Heart left ventricle (tissue), 16 donors: ENCODE measurements around the gene HADHB. TPM values are rescaled to one million over a fixed set of nuclear protein-coding genes. Genes with fewer than 3 reads are reported as not detected.
"Not testable (repeated sequence)": the region's sequence is repeated elsewhere in the genome, so short reads cannot be mapped to it uniquely, and the experiment has no call there.

ENCODE experiments used
- ATAC-seq, 4 donors: fragments of 200-7000 bp; cut with Tn5 transposase; one replicate each; pipeline ENCODE4 v1.9.1; 2020 to 2022; ENCODE audit warnings: moderate library complexity in 4 of 4, mild to moderate bottlenecking in 3 of 4, moderate number of reproducible peaks in 1 of 4
- DNase-seq, 5 donors: peaks; one replicate each; pipeline ENCODE4 v3.0.0-alpha.2; 2020
- H3K27ac ChIP-seq, 12 donors: fragments of 200-600 bp; sonication (generic) in 4 of 12; one replicate each; pipeline versions ENCODE4 v1.5.0 to v1.8.0; 2016 to 2022; ENCODE audit warnings: mild to moderate bottlenecking in 2 of 12
- H3K27me3 ChIP-seq, 9 donors: fragments of 200-600 bp; sonication (generic) in 2 of 9; one replicate each; pipeline versions ENCODE4 v1.5.1 to v1.8.0; 2016 to 2022; ENCODE audit warnings: mild to moderate bottlenecking in 3 of 9
- H3K36me3 ChIP-seq, 9 donors: fragments of 200-600 bp; sonication (generic) in 2 of 9; one replicate each; pipeline versions ENCODE4 v1.5.0 to v1.8.0; 2018 to 2022; ENCODE audit warnings: mild to moderate bottlenecking in 2 of 9
- H3K4me1 ChIP-seq, 12 donors: fragments of 200-600 bp; sonication (generic) in 4 of 12; one replicate each; pipeline versions ENCODE4 v1.5.0 to v1.8.0; 2016 to 2022; ENCODE audit warnings: mild to moderate bottlenecking in 3 of 12
- H3K4me3 ChIP-seq, 12 donors: fragments of 200-600 bp; sonication (generic) in 4 of 12; one replicate each; pipeline versions ENCODE4 v1.5.0 to v1.8.0; 2017 to 2022; ENCODE audit warnings: mild to moderate bottlenecking in 9 of 12, moderate library complexity in 4 of 12
- H3K9me3 ChIP-seq, 12 donors: fragments of 200-600 bp; sonication (generic) in 4 of 12; one replicate each; pipeline versions ENCODE4 v1.5.0 to v1.8.0; 2016 to 2022; ENCODE audit warnings: mild to moderate bottlenecking in 1 of 12
- POLR2A ChIP-seq, 2 donors: fragments of 450-650 bp; IDR thresholded peaks; one replicate each; pipeline ENCODE4 v1.6.1; 2017; ENCODE audit warnings: antibody characterized with exemption in 2 of 2, mild to moderate bottlenecking in 2 of 2, moderate library complexity in 2 of 2
- WGBS, 4 donors: extraction: QIAGEN DNeasy Blood & Tissue Kit in 2 of 4; methylation state at CpG; one replicate each; pipeline versions ENCODE4 v1.1.5 to v1.1.7; 2013 to 2018; 5-methylcytosine and 5-hydroxymethylcytosine counted together
- intact Hi-C, 10 donors: fragments of 100-400 bp; cut with DNase I; formaldehyde crosslinking; loops; one replicate each; pipeline versions ENCODE4 v1.11.1 to v1.14.2; 2022
- polyA plus RNA-seq, 2 donors: library from polyadenylated mRNA; stranded (reverse); fragments of 200-250 nt; gene quantifications; one replicate each; pipeline ENCODE4 v1.2.3, GENCODE V29; 2013
- total RNA-seq, 9 donors: library from RNA; depleted of rRNA in 2 of 9; stranded (reverse); fragments of >200 nt in 2 of 9; fragmentation: NEBNext Ultra II Directional in 3 of 9; extraction: Animal tissue kit (Norgen Biotek cat#: 25700) in 3 of 9; gene quantifications; one replicate each; pipeline versions ENCODE4 v1.1.0 to v1.2.4, GENCODE V29; 2016 to 2023
- TF ChIP-seq, protein P1 (sequence below), 12 donors: fragments of 200-600 bp; sonication (generic) in 4 of 12; IDR thresholded peaks; one replicate each; pipeline versions ENCODE4 v1.5.0 to v1.8.0; 2018 to 2022; ENCODE audit warnings: antibody characterized with exemption in 12 of 12, mild to moderate bottlenecking in 5 of 12
- donor health status: ischemic (EF 13 %, LVEDD 7.1; RV severe dilation, severe dysfunction).
- donor health status: healthy with polysubstance abuse.
- donor health status: DM: no; HTN: yes; CAD: no.
- donor health status: DM: no; HTN: no; CAD: no.
- donor health status: ischemic (EF 25% LVEDD 6.9; RV normal size, moderate dysfunction).
- donor health status: ischemic (EF 25% LVEDD 5.7; RV mildly dilated, moderate dysfunction).
- donor health status: healthy.
- donor health status: DM: yes; HTN: yes; CAD: no.
- donor health status: ischemic (EF 35%, LVEDD 5.7; RV mildly dilated, moderate dysfunction).
- donor health status: nonischemic (EF 11% LVEDD 7.7; RV severe dilation, severe dysfunction).
- donor health status: DM: yes; HTN: yes; CAD: no.
- donor health status: PGD.
- donor health status: ischemic (EF 29% LVEDD 5.4; RV normal size, mild dysfunction).
- donor health status: nonischemic (EF 23%, LVEDD 6.1; RV moderate dilation, normal function).

HADHB gene
- total and polyA plus RNA-seq, 11 donors: 526 to 1,915 (median 797) TPM

DNA sequence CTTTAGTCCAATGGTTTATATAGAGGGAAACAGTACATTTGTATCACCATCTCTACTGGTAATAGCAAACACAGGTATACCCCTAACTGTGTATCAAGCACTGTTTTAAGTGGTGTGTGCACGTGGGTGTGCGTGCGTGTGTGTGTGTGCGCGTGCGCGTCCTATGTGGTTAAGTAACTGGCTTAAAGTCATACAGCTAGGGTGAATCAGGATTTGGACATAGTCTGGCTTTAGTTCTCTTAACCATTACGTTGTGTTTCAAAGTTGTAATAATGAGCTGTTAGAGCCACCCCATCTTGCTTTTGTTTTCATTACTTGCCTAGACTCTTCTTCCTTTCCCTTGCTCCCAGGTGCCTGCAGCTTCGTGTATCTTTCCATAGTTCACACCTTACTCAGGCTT lies 2.1 kb downstream of the HADHB start:
- peaks cover 0 to 69% (median 42%) of the 10 kb centered on the region in 12 donors for H3K4me1 ChIP-seq
- no peaks in the 10 kb centered on the region for H3K27me3 ChIP-seq
- ATAC-seq (peak in 1 of 4 donors; percentile 10), DNase-seq (peak in 2 of 5 donors; percentile 51 to 70)
- TF ChIP-seq, protein P1, sequence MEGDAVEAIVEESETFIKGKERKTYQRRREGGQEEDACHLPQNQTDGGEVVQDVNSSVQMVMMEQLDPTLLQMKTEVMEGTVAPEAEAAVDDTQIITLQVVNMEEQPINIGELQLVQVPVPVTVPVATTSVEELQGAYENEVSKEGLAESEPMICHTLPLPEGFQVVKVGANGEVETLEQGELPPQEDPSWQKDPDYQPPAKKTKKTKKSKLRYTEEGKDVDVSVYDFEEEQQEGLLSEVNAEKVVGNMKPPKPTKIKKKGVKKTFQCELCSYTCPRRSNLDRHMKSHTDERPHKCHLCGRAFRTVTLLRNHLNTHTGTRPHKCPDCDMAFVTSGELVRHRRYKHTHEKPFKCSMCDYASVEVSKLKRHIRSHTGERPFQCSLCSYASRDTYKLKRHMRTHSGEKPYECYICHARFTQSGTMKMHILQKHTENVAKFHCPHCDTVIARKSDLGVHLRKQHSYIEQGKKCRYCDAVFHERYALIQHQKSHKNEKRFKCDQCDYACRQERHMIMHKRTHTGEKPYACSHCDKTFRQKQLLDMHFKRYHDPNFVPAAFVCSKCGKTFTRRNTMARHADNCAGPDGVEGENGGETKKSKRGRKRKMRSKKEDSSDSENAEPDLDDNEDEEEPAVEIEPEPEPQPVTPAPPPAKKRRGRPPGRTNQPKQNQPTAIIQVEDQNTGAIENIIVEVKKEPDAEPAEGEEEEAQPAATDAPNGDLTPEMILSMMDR (IDR thresholded peaks at IDR 0.05): no peak
- no peak for TF ChIP-seq POLR2A (IDR thresholded peaks at IDR 0.05)
- WGBS, 4 donors: 45 to 66% (median 55%) methylated on average over 9 of the region's 9 CpGs
- intact Hi-C loops: loop anchor here in 1 of 10 donors (5.0 kb wide), 1 partner anchor 80 kb away; no protein-coding TSS in a partner anchor
- H3K27ac ChIP-seq: peak overlapping the region in 10 of 12 donors; percentile 94 to 99 (median 97)
- H3K9me3 ChIP-seq: no peaks in the 10 kb centered on the region
- peak overlapping the region in 11 of 12 donors; percentile 59 to 97 (median 87) for H3K4me3 ChIP-seq
- H3K36me3 ChIP-seq: no peaks in the 10 kb centered on the region

DNA sequence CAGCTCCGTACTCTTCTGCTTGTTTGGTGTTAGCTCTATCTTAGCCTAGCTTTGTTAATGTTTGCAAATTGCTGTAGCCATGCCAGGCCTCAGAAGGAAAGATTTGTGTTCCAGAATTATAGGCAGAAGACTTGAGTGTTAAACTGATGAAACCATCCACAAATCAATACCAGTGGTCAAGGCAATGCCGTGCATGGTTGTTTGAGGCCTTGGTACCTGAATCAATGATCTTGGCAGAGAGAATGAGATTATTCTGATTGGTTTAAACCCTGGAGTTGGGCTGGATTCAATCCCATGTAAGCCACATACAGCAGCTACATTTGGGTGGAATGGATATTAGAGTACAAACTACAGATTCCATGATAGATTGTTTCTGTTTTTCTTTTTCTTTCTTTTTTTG lies 4.9 kb downstream of the HADHB start:
- no peak for ATAC-seq
- intact Hi-C loops: loop anchor here in 1 of 10 donors (5.0 kb wide), 1 partner anchor 78 kb away; no protein-coding TSS in a partner anchor
- Histone ChIP-seq H3K9me3 (no peaks in the 10 kb centered on the region), H3K27ac (peak overlapping the region in 3 of 12 donors; percentile 19 to 76 (median 50)), H3K4me1 (peaks cover 0 to 78% (median 49%) of the 10 kb centered on the region in 12 donors), H3K36me3 (peaks cover 0 to 6% (median 3%) of the 10 kb centered on the region in 9 donors), H3K4me3 (no peak overlapping the region), H3K27me3 (no peaks in the 10 kb centered on the region)
- DNase-seq: no peak
- TF ChIP-seq, protein P1 (IDR thresholded peaks at IDR 0.05): no peak
- no peak for TF ChIP-seq POLR2A (IDR thresholded peaks at IDR 0.05)
- 73 to 89% (median 88%) methylated on average over 2 of the region's 2 CpGs for WGBS, 4 donors

DNA sequence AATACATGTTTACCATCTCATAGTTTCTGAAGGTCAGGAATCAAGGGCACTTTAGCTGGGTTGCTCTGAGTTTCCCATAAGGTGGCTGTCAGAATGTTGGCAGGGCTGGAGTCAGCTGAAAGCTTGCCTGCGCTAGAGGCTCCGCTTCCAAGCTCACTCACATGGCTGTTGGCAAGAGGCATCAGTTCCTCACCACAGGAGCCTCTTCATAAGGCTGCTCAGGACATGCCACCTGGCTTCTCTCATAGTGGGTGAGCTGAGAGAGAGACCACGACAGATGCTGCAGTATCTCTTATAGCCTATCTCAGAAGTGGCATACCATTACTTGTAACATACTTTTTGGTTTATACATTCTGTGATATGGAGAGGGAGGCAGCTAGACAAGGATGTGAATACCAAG lies 7.2 kb downstream of the HADHB start:
- Histone ChIP-seq H3K27ac (peak overlapping the region; percentile 58 to 92 (median 78)), H3K36me3 (peaks cover 0 to 22% (median 10%) of the 10 kb centered on the region in 9 donors), H3K4me1 (peaks cover 0 to 85% (median 49%) of the 10 kb centered on the region in 12 donors), H3K27me3 (no peaks in the 10 kb centered on the region), H3K4me3 (no peak overlapping the region), H3K9me3 (no peaks in the 10 kb centered on the region)
- TF ChIP-seq, protein P1 (IDR thresholded peaks at IDR 0.05): no peak
- TF ChIP-seq POLR2A (IDR thresholded peaks at IDR 0.05): no peak
- 39 to 55% (median 47%) methylated on average over 3 of the region's 3 CpGs for WGBS, 4 donors
- intact Hi-C loops: no loop called here
- ATAC-seq (peak; percentile 91 to 96 (median 94)), DNase-seq (peak; percentile 66 to 86 (median 69))

DNA sequence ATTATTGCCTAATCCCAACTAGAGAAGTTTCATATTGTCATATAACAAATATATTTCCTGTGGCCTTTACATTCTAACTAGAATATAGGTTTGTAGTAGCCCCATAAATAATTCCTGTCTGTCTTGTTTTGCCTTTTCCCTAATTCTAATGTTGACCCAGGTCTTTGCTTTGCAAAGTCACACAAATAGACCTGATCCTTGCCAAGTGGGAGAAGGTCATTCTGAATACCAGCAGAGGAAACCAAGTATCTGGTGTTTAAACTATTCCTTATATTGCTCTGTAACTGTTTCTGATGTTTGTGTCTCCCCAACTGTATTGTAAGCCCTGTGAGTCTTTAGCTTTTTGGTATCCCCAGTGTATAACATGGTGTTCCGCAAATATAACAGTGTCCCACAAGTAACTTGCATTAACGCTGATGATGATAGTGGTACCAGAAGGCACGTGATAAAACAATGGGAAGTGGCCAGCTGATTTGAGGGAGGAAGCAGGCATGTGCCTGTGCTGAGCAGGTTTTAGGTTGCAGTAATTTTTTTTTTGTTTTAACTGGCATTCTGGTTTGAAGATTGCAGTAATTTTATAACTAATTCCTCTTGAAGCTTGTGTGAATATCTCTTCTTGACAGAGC lies 11.1 kb downstream of the HADHB start:
- H3K36me3 ChIP-seq: peaks cover 0 to 58% (median 41%) of the 10 kb centered on the region in 9 donors
- intact Hi-C loops: loop anchor here in 1 of 10 donors (2.0 kb wide), 1 partner anchor 17 kb away; no protein-coding TSS in a partner anchor
- no peaks in the 10 kb centered on the region for H3K27me3 ChIP-seq
- ATAC-seq (peak; percentile 68 to 73 (median 72)), DNase-seq (peak in 1 of 5 donors; percentile 28)
- no peaks in the 10 kb centered on the region for H3K9me3 ChIP-seq
- WGBS, 4 donors: 24 to 48% (median 33%) methylated on average over 3 of the region's 3 CpGs
- H3K4me1 ChIP-seq: peaks cover 0 to 76% (median 39%) of the 10 kb centered on the region in 12 donors
- no peak overlapping the region for H3K4me3 ChIP-seq
- TF ChIP-seq, protein P1 (IDR thresholded peaks at IDR 0.05): no peak
- no peak for TF ChIP-seq POLR2A (IDR thresholded peaks at IDR 0.05)
- peak overlapping the region; percentile 0 to 84 (median 62) for H3K27ac ChIP-seq

DNA sequence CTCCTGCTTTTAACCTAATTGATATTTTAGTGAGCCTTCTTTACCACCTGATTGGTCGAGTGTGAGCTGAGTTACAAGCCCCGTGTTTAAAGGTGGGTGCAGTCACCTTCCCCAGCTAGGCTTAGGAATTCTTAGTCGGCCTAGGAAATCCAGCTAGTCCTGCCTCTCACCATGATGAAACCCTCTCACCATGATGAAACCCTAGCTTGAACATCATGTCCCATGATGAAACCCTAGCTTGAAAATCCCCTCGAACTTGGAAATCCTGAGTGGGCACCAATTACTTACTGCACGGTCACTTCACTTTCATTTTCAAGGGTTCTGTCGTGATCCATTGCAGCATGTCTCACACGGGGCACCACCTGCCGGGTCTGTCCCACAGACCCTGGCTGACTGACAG lies 14.1 kb downstream of the HADHB start:
- DNase-seq, H3K27me3 ChIP-seq, ATAC-seq, H3K9me3 ChIP-seq, H3K27ac ChIP-seq, intact Hi-C loops, H3K4me3 ChIP-seq: not testable (repeated sequence)
- Histone ChIP-seq H3K36me3 (peaks cover 0 to 85% (median 66%) of the 10 kb centered on the region in 9 donors), H3K4me1 (peaks cover 0 to 46% (median 18%) of the 10 kb centered on the region in 12 donors)
- WGBS, 4 donors: 90 to 94% (median 93%) methylated on average over 8 of the region's 8 CpGs
